SK-N-MC (cell line): ENCODE measurements around the gene DNAL4.

Source experiments
- DNase-seq: peaks from one replicate; pipeline ENCODE4 v3.0.0-alpha.2; 2011; ENCODE audit warnings: low read depth, low spot score
- H3K27ac ChIP-seq: fragments of 200-600 bp; sonication (generic); 2 replicates; pipeline ENCODE4 v1.5.1; 2016; ENCODE audit warnings: mixed run types
- H3K36me3 ChIP-seq: fragments of 200-600 bp; sonication (generic); 2 replicates; pipeline ENCODE4 v1.6.1; 2017; ENCODE audit warnings: antibody characterized with exemption, low read length, mixed read lengths; ENCODE audit not compliant: insufficient read depth
- H3K4me3 ChIP-seq: fragments of 200-600 bp; sonication (generic); 2 replicates; pipeline ENCODE4 v1.5.1; 2016
- H3K9ac ChIP-seq: fragments of 200-600 bp; sonication (generic); 2 replicates; pipeline ENCODE4 v1.8.0; 2017; ENCODE audit warnings: mixed run types, mixed read lengths; ENCODE audit not compliant: insufficient read length
- H3K9me3 ChIP-seq: fragments of 200-600 bp; sonication (generic); 2 replicates; pipeline ENCODE4 v1.6.1; 2017; ENCODE audit warnings: low read depth, mild to moderate bottlenecking, antibody characterized with exemption, low read length, moderate library complexity, mixed read lengths
- EZH2 ChIP-seq: fragments of 200-600 bp; sonication (generic); IDR thresholded peaks from one replicate; pipeline ENCODE4 v1.6.1; 2017; ENCODE audit warnings: antibody characterized with exemption
- FOXP2 ChIP-seq: optimal IDR thresholded peaks from 2 replicates; pipeline ENCODE3; 2011; ENCODE audit warnings: mild to moderate bottlenecking, moderate library complexity; ENCODE audit not compliant: insufficient read depth; ENCODE audit errors: extremely low read length, control extremely low read depth
- POLR2AphosphoS5 ChIP-seq: IDR thresholded peaks from 2 replicates; pipeline ENCODE4 v1.6.1; 2012; ENCODE audit warnings: mild to moderate bottlenecking, low read depth, low read length, borderline replicate concordance

Gene DNAL4

DNA sequence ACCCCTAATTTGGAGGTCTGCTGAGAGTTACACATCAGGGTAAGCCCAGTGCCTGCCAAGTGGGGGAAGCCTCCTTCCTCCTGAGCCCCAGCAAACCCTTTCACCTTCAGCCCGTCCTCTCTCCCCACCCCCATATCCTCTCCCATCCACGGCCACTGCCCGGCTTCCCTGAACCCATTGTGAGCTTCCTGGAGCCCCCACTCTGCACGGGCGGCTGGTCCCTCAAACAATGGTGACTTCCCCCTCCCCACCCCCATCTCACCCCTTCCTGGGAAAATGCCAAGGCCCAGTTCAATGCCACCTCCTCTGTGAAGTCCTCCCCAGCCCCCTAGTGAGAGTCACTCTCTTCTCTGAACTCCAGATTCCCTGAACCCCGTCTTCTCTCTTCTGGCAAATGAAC lies 17.9 kb downstream of the DNAL4 start:
- H3K27ac ChIP-seq, result no peak overlapping the region
- H3K9me3 ChIP-seq, result no peaks in the 10 kb centered on the region
- H3K4me3 ChIP-seq, result no peak overlapping the region
- peaks cover 8% of the 10 kb centered on the region for H3K36me3 ChIP-seq
- no peak for TF ChIP-seq EZH2
- TF ChIP-seq FOXP2, result no peak
- no peak for TF ChIP-seq POLR2AphosphoS5
- no peak for DNase-seq
- H3K9ac ChIP-seq, result no peak overlapping the region

DNA sequence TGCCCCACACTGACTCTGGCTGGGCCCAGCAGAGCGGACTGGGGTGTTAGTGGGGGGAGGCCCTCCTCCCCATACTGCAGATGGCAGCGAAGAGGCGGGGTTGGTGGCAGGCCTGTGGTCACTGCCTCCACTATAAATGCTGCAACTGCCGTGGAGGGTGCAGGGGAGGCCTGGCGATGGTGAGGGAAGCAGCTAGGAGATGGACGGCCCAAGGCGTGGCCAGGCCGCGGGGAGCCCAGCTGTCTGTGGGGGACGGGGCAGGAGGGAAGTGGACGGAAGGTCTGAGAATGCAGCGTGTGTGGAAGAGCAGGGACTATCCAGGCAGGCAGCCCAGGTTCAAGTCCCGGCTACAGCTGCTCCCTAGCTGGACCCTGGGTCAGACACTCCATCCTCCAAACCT lies 18.3 kb downstream of the DNAL4 start:
- no peak overlapping the region for H3K9ac ChIP-seq
- no peak overlapping the region for H3K4me3 ChIP-seq
- 0 out of 2 replicates have a peak overlapping the region, but pooled peaks have one; percentile 63 for H3K27ac ChIP-seq
- no peaks in the 10 kb centered on the region for H3K9me3 ChIP-seq
- DNase-seq, result no peak
- H3K36me3 ChIP-seq, result peaks cover 5% of the 10 kb centered on the region
- TF ChIP-seq EZH2 (no peak), POLR2AphosphoS5 (no peak), FOXP2 (no peak)

DNA sequence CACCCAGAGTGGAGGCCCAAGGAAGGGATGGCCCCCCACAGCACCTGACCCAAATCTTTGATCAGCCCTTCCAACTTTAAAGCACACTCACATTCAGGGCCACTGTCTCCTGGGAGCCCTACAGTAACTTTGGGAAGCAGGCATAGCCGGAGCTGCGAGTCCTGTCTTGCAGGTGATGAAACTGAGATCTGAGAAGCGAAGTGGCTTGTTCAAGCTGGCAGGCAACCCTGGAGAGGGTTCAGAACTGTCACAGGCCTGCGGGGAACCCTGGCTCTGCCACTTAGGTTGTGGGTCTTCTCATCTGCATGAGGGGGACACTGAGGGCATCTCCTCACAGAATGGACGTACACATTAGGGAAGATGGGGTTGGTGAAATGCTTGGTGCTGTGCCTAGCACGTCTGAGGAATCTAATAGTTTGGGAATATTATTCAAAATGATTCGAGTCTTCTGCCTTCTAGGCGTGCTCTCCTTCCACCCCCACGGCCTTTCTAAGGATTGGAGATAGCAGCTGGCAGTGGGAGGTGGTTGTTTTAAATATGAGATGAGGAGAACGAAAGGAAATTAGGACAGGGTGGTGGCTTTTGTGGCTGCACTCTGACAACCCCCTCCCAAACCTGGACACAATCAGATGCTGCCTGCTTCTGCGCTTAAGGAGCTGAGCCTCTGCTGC lies 19.3 kb downstream of the DNAL4 start:
- Histone ChIP-seq H3K4me3 (no peak overlapping the region), H3K36me3 (no peaks in the 10 kb centered on the region; the same call in 1 of the 2 replicates), H3K9me3 (no peaks in the 10 kb centered on the region), H3K27ac (peak overlapping the region; percentile 63; the same call in 1 of the 2 replicates), H3K9ac (peak overlapping the region; percentile 37)
- no peak for DNase-seq
- TF ChIP-seq POLR2AphosphoS5, result no peak
- TF ChIP-seq EZH2, result no peak
- TF ChIP-seq FOXP2, result no peak

DNA sequence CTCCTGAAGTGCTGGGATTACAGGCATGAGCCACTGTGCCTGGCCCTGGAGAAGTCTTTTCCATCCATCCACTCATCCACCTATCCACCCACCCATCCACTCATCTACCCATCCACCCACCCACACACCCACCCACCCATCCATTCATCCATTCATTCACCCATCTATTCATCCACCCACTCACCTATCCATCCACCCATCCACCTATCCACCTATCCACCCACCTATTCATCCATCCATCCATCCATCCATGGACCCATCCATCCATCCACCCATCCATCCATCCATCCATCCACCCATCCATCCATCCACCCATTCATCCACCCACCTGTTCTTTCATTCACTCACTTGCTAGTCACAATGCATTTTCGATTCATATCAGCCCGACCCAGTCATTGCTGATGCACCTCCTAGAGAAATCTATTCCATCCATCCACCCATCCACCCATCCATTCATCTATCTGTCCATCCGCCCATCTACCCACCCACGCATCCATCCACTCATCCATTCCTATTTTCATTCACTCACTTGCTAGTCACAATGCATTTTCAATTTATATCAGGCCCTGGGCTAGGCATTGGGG lies 20.5 kb downstream of the DNAL4 start:
- no peak for DNase-seq
- TF ChIP-seq POLR2AphosphoS5, result no peak
- no peak for TF ChIP-seq FOXP2
- no peak for TF ChIP-seq EZH2
- no peak overlapping the region for H3K9ac ChIP-seq

DNA sequence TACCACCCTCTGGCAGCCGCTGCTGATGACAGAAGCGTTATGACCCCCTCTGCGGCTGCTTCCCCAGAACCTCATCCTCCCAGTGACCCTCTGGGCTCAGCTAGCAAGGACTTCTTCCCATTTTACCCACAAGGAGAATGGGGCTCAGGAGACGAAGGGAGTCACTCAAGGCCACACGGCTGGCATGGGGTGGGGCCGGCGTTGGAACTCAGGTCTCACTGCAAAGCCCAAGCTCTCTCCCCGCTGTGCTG lies 21.4 kb downstream of the DNAL4 start:
- Histone ChIP-seq H3K27ac (0 out of 2 replicates have a peak overlapping the region, but pooled peaks have one; percentile 36), H3K36me3 (no peaks in the 10 kb centered on the region), H3K4me3 (no peak overlapping the region), H3K9me3 (no peaks in the 10 kb centered on the region), H3K9ac (no peak overlapping the region)
- no peak for TF ChIP-seq POLR2AphosphoS5
- no peak for TF ChIP-seq EZH2
- no peak for TF ChIP-seq FOXP2
- no peak for DNase-seq

More for the DNA sequence above, 20.5 kb downstream of the DNAL4 start:
- no peak overlapping the region for H3K4me3 ChIP-seq
- no peaks in the 10 kb centered on the region for H3K9me3 ChIP-seq
- no peak overlapping the region for H3K27ac ChIP-seq
- no peaks in the 10 kb centered on the region for H3K36me3 ChIP-seq

DNA sequence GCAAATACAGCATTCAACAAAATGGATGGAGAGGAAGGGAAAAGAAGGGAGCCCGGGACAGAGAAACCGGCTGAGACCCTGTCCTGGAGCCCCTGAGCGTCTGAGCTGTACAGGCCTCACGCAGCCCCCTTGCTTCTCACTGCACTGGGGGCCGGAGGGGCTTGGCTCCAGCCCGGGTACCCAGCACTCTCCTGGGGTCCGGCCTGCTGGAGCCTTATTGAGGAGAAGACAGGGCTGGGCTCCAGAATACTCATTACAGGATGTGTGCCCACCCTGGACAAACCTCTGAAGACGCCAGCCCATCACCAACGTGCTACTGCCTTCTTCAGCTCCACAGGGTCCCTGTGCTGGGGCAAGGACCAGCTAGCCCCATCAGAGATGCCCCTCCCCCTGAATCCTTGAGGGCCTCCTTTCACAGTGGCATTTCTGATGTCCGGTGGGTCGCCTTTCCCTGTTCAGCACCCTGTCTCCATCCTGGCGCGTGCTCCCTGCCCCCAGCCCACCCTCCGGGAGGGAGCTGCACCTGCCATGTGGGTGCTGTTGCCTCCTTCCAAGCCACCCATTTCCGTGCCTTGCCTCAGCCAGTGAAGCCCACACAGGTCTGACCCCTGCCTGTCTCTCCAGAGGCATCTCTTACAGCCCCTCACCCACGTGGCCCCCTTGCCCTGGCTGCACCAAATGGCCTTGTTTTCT lies 23.5 kb downstream of the DNAL4 start:
- no peak for DNase-seq
- Histone ChIP-seq H3K9me3 (no peaks in the 10 kb centered on the region), H3K9ac (no peak overlapping the region), H3K4me3 (no peak overlapping the region), H3K27ac (no peak overlapping the region), H3K36me3 (no peaks in the 10 kb centered on the region)
- no peak for TF ChIP-seq FOXP2

DNA sequence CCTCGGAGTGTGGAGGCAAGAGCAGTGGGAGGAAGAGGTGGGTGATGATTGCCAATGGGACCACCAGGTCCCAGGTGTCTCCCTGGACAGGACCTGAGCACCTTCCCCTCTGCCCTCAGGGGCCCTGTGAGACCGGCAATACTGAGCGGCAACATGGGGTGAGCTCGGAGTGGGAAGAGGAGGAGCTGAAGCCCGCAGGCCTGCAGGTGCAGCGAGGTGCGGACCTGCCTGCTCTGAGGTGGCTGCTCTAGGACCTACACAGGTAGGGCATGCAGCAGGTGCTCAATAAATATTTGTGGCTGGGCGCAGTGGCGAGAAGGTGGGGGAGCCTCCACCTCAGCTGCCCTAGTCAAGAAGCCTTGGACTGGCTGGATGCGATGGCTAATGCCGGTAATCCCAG lies 25.9 kb downstream of the DNAL4 start:
- H3K9ac ChIP-seq, result no peak overlapping the region
- TF ChIP-seq EZH2 (no peak), FOXP2 (no peak), POLR2AphosphoS5 (no peak)
- DNase-seq, result no peak
- no peak overlapping the region for H3K4me3 ChIP-seq
- no peaks in the 10 kb centered on the region for H3K9me3 ChIP-seq
- no peaks in the 10 kb centered on the region for H3K36me3 ChIP-seq
- no peak overlapping the region for H3K27ac ChIP-seq

DNA sequence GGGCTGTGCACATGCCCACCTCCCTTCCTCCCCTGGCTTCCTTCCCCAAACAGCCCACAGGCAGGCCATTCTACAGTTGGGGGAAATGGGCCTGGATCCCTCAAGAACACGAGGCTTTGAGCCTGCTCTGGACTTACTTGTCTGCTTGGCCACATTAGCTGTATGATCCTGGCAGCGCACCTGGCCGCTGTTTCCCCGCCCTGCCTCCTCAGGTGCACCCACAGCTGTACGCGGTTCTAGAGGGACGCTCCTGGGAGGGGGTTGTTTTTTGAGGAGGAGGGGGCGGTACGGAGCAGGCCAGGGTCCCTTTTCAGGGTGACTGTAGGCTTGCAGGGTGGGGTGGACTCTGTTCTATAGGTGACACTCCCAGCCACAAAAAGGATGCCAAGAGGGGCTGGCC lies 26.6 kb downstream of the DNAL4 start:
- Histone ChIP-seq H3K9me3 (no peaks in the 10 kb centered on the region), H3K4me3 (no peak overlapping the region), H3K27ac (no peak overlapping the region), H3K9ac (no peak overlapping the region), H3K36me3 (no peaks in the 10 kb centered on the region)
- no peak for DNase-seq
- TF ChIP-seq POLR2AphosphoS5 (no peak), FOXP2 (no peak), EZH2 (no peak)
